ENCODE measurements around the gene AADAT. TPM values are rescaled to one million over a fixed set of nuclear protein-coding genes. Genes with fewer than 3 reads are reported as not detected.
"Not testable (repeated sequence)": the region's sequence is repeated elsewhere in the genome, so short reads cannot be mapped to it uniquely, and the experiment has no call there.

AADAT gene
- total RNA-seq, 2 donors from 2014 or later = 5.6 to 13.5 TPM

GRCh38 chr4:170102426-170102825, 12.7 kb upstream of the AADAT start:
- H3K9me3 ChIP-seq = no peaks in the 10 kb centered on the region
- no peak for TF ChIP-seq CTCF (IDR thresholded peaks at IDR 0.05)
- H3K4me1 ChIP-seq (ENCODE audit: control insufficient read depth in 1 of 2, low read depth in 2 of 2) = no peaks in the 10 kb centered on the region
- H3K27me3 ChIP-seq (replicated peaks; ENCODE audit: insufficient read depth) = no peaks in the 10 kb centered on the region
- H3K27ac ChIP-seq = no peak overlapping the region
- ATAC-seq (ENCODE audit: insufficient number of reproducible peaks, low FRiP score, low read depth) (no peak), DNase-seq (ENCODE audit: low spot score) (no peak)
- no peaks in the 10 kb centered on the region for H3K36me3 ChIP-seq
- no peak overlapping the region for H3K4me3 ChIP-seq

- not testable (repeated sequence) for DNase-seq (ENCODE audit: low spot score); H3K4me1 ChIP-seq (ENCODE audit: control insufficient read depth in 1 of 2, low read depth in 2 of 2); H3K27me3 ChIP-seq (replicated peaks; ENCODE audit: insufficient read depth); H3K36me3 ChIP-seq; H3K27ac ChIP-seq; ATAC-seq (ENCODE audit: insufficient number of reproducible peaks, low FRiP score, low read depth); H3K4me3 ChIP-seq; H3K9me3 ChIP-seq
These were observed 8.4 kb upstream of the AADAT start for GRCh38 chr4:170098171-170098570.

GRCh38 chr4:170097681-170098080, 7.9 kb upstream of the AADAT start:
- H3K36me3 ChIP-seq = no peaks in the 10 kb centered on the region
- H3K27ac ChIP-seq = no peak overlapping the region
- H3K4me3 ChIP-seq = no peak overlapping the region
- no peak for TF ChIP-seq CTCF (IDR thresholded peaks at IDR 0.05)
- H3K4me1 ChIP-seq (ENCODE audit: control insufficient read depth in 1 of 2, low read depth in 2 of 2) = no peaks in the 10 kb centered on the region
- H3K9me3 ChIP-seq = no peaks in the 10 kb centered on the region
- no peak for ATAC-seq (ENCODE audit: insufficient number of reproducible peaks, low FRiP score, low read depth)
- no peak for DNase-seq (ENCODE audit: low spot score)
- no peaks in the 10 kb centered on the region for H3K27me3 ChIP-seq (replicated peaks; ENCODE audit: insufficient read depth)

GRCh38 chr4:170093973-170094535, 4.3 kb upstream of the AADAT start:
- ATAC-seq (ENCODE audit: insufficient number of reproducible peaks, low FRiP score, low read depth) = no peak

GRCh38 chr4:170091069-170091696, 1.4 kb upstream of the AADAT start:
- TF ChIP-seq CTCF (IDR thresholded peaks at IDR 0.05) = no peak
- Histone ChIP-seq H3K4me3 (no peak overlapping the region), H3K9me3 (no peaks in the 10 kb centered on the region), H3K27me3 (replicated peaks; ENCODE audit: insufficient read depth) (no peaks in the 10 kb centered on the region), H3K27ac (no peak overlapping the region), H3K4me1 (ENCODE audit: control insufficient read depth in 1 of 2, low read depth in 2 of 2) (peaks cover 0 to 6% of the 10 kb centered on the region in 2 donors), H3K36me3 (no peaks in the 10 kb centered on the region)
- DNase-seq (ENCODE audit: low spot score) (no peak), ATAC-seq (ENCODE audit: insufficient number of reproducible peaks, low FRiP score, low read depth) (no peak)

More at GRCh38 chr4:170093973-170094535, 4.3 kb upstream of the AADAT start:
- no peak for TF ChIP-seq CTCF (IDR thresholded peaks at IDR 0.05)
- no peaks in the 10 kb centered on the region for H3K27me3 ChIP-seq (replicated peaks; ENCODE audit: insufficient read depth)
- no peak for DNase-seq (ENCODE audit: low spot score)
- no peaks in the 10 kb centered on the region for H3K36me3 ChIP-seq
- peaks cover 0 to under 1% of the 10 kb centered on the region in 2 donors for H3K4me1 ChIP-seq (ENCODE audit: control insufficient read depth in 1 of 2, low read depth in 2 of 2)
- H3K9me3 ChIP-seq = no peaks in the 10 kb centered on the region
- H3K27ac ChIP-seq = no peak overlapping the region
- H3K4me3 ChIP-seq = no peak overlapping the region
